ENCODE results near the gene TMIGD1.

Gene TMIGD1

GRCh38 chr17:30379903-30380381, 46.1 kb upstream of the TMIGD1 start:
- Histone ChIP-seq H3K36me3 (ENCODE audit: low read depth) (peaks cover 2% of the 10 kb centered on the region; the same call in 1 of the 2 replicates), H3K27ac (ENCODE audit: poor library complexity, severe bottlenecking) (no peak overlapping the region), H3K9me3 (ENCODE audit: severe bottlenecking) (no peaks in the 10 kb centered on the region), H3K4me3 (ENCODE audit: severe bottlenecking) (peak overlapping the region; percentile 71), H3K4me1 (ENCODE audit: insufficient read depth, poor library complexity, severe bottlenecking) (peaks cover 19% of the 10 kb centered on the region), H3K27me3 (ENCODE audit: insufficient read depth, poor library complexity, severe bottlenecking) (no peaks in the 10 kb centered on the region)
- DNase-seq (ENCODE audit: low spot score) = no peak
- ATAC-seq (ENCODE audit: low read depth) = no peak
- no peak for TF ChIP-seq CTCF (IDR thresholded peaks at IDR 0.05; ENCODE audit: poor library complexity, severe bottlenecking)

- H3K4me3 ChIP-seq (ENCODE audit: severe bottlenecking) = peak overlapping the region; percentile 71
- no peaks in the 10 kb centered on the region; the same call in 1 of the 2 replicates for H3K36me3 ChIP-seq (ENCODE audit: low read depth)
- no peak for TF ChIP-seq CTCF (IDR thresholded peaks at IDR 0.05; ENCODE audit: poor library complexity, severe bottlenecking)
- H3K27ac ChIP-seq (ENCODE audit: poor library complexity, severe bottlenecking) = no peak overlapping the region
- peaks cover 19% of the 10 kb centered on the region for H3K4me1 ChIP-seq (ENCODE audit: insufficient read depth, poor library complexity, severe bottlenecking)
- no peaks in the 10 kb centered on the region for H3K9me3 ChIP-seq (ENCODE audit: severe bottlenecking)
- no peaks in the 10 kb centered on the region for H3K27me3 ChIP-seq (ENCODE audit: insufficient read depth, poor library complexity, severe bottlenecking)
- DNase-seq (ENCODE audit: low spot score) (no peak), ATAC-seq (ENCODE audit: low read depth) (peak; percentile 9)
Observed at GRCh38 chr17:30379303-30379902, 45.5 kb upstream of the TMIGD1 start.

- no peak within 1 kb of the TSS for H3K27ac ChIP-seq (ENCODE audit: poor library complexity, severe bottlenecking)
- H3K36me3 ChIP-seq (ENCODE audit: low read depth) = no peaks in the 10 kb centered on the region; the same call in 1 of the 2 replicates
- peak within 1 kb of the TSS; percentile 71 for H3K4me3 ChIP-seq (ENCODE audit: severe bottlenecking)
- TF ChIP-seq CTCF (IDR thresholded peaks at IDR 0.05; ENCODE audit: poor library complexity, severe bottlenecking) = no peak
- peak; percentile 90 for DNase-seq (ENCODE audit: low spot score)
- ATAC-seq (ENCODE audit: low read depth) = peak; percentile 94
- no peaks in the 10 kb centered on the region for H3K27me3 ChIP-seq (ENCODE audit: insufficient read depth, poor library complexity, severe bottlenecking)
- no peaks in the 10 kb centered on the region for H3K9me3 ChIP-seq (ENCODE audit: severe bottlenecking)
- H3K4me1 ChIP-seq (ENCODE audit: insufficient read depth, poor library complexity, severe bottlenecking) = peaks cover 19% of the 10 kb centered on the region
Observed at GRCh38 chr17:30378825-30379302, 45.0 kb upstream of the TMIGD1 start, which contains the start of gene CPD. Gene CPD (plus strand): TSS chr17:30378927. CDS start chr17:30378981, 54 bp downstream.

GRCh38 chr17:30378241-30378824, 44.5 kb upstream of the TMIGD1 start:
- ATAC-seq (ENCODE audit: low read depth) (no peak; the same call in 2 of the 3 replicates), DNase-seq (ENCODE audit: low spot score) (no peak)
- Histone ChIP-seq H3K4me3 (ENCODE audit: severe bottlenecking) (peak overlapping the region; percentile 71), H3K36me3 (ENCODE audit: low read depth) (no peaks in the 10 kb centered on the region; the same call in 1 of the 2 replicates), H3K4me1 (ENCODE audit: insufficient read depth, poor library complexity, severe bottlenecking) (peaks cover 19% of the 10 kb centered on the region), H3K27ac (ENCODE audit: poor library complexity, severe bottlenecking) (no peak overlapping the region), H3K9me3 (ENCODE audit: severe bottlenecking) (no peaks in the 10 kb centered on the region), H3K27me3 (ENCODE audit: insufficient read depth, poor library complexity, severe bottlenecking) (no peaks in the 10 kb centered on the region)
- no peak for TF ChIP-seq CTCF (IDR thresholded peaks at IDR 0.05; ENCODE audit: poor library complexity, severe bottlenecking)

Data from RWPE2 (cell line).